ENCODE results near the gene SMIM36.

The SMIM36 gene

DNA sequence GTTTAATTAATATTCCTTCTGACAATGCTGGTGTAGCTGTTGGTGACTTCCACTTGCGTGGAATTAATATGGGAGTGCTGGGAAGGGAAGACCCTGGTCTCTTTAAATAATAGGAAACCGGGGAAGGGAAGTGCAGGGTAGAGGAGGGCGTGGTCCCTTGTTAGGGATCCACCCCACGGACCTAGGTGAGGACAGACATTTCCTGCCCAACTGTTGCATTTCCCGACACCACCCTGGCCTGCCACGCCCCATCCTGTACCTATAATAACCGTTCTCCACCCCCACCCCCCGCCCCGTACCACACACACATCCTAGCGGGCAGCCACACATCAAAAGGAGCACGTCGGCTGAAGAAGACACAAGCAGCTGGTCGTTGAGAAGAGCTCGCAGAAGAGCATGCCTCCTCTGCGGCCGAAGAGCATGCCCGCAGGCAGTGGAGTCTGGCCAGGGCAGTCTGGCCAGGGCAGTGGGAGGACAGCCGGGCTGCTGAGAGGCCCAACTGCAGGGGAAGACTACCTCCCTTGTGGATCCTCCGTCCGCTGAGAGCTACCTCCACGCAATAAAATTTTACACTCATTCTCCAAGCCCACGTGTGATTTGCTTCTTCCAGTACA, 52.9 kb downstream of the SMIM36 start:
- H3K9ac ChIP-seq (ENCODE audit: low read length): no peak overlapping the region
- no peaks in the 10 kb centered on the region for H3K79me2 ChIP-seq (ENCODE audit: insufficient read depth, low read length)
- H4K20me1 ChIP-seq (ENCODE audit: insufficient read depth, low read length): no peaks in the 10 kb centered on the region
- H3F3A ChIP-seq (ENCODE audit: insufficient read depth, low read length): no peaks in the 10 kb centered on the region
- no peak overlapping the region for H2AFZ ChIP-seq (ENCODE audit: low read length)
- H3K36me3 ChIP-seq (ENCODE audit: insufficient read depth, low read length): no peaks in the 10 kb centered on the region
- H3K27me3 ChIP-seq (ENCODE audit: insufficient read depth, low read length): no peaks in the 10 kb centered on the region
- H3K9me3 ChIP-seq (ENCODE audit: low read length): no peaks in the 10 kb centered on the region
- H3K4me1 ChIP-seq (ENCODE audit: insufficient read depth, low read length, severe bottlenecking): peaks cover 3% of the 10 kb centered on the region
- no peak overlapping the region; the same call in 1 of the 2 replicates for H3K4me2 ChIP-seq (ENCODE audit: low read length)
- TF ChIP-seq, protein P1, sequence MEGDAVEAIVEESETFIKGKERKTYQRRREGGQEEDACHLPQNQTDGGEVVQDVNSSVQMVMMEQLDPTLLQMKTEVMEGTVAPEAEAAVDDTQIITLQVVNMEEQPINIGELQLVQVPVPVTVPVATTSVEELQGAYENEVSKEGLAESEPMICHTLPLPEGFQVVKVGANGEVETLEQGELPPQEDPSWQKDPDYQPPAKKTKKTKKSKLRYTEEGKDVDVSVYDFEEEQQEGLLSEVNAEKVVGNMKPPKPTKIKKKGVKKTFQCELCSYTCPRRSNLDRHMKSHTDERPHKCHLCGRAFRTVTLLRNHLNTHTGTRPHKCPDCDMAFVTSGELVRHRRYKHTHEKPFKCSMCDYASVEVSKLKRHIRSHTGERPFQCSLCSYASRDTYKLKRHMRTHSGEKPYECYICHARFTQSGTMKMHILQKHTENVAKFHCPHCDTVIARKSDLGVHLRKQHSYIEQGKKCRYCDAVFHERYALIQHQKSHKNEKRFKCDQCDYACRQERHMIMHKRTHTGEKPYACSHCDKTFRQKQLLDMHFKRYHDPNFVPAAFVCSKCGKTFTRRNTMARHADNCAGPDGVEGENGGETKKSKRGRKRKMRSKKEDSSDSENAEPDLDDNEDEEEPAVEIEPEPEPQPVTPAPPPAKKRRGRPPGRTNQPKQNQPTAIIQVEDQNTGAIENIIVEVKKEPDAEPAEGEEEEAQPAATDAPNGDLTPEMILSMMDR (IDR thresholded peaks at IDR 0.05; ENCODE audit: low read length): no peak
- no peak for TF ChIP-seq EZH2 (IDR thresholded peaks at IDR 0.05; ENCODE audit: borderline replicate concordance, low read length)
- H3K4me3 ChIP-seq (ENCODE audit: low read depth, low read length, poor library complexity, severe bottlenecking): no peak overlapping the region
- no peaks in the 10 kb centered on the region for H3K9me2 ChIP-seq (ENCODE audit: low read depth, low read length)
- H3K27ac ChIP-seq (ENCODE audit: low read depth, low read length, poor library complexity, severe bottlenecking): no peak overlapping the region

DNA sequence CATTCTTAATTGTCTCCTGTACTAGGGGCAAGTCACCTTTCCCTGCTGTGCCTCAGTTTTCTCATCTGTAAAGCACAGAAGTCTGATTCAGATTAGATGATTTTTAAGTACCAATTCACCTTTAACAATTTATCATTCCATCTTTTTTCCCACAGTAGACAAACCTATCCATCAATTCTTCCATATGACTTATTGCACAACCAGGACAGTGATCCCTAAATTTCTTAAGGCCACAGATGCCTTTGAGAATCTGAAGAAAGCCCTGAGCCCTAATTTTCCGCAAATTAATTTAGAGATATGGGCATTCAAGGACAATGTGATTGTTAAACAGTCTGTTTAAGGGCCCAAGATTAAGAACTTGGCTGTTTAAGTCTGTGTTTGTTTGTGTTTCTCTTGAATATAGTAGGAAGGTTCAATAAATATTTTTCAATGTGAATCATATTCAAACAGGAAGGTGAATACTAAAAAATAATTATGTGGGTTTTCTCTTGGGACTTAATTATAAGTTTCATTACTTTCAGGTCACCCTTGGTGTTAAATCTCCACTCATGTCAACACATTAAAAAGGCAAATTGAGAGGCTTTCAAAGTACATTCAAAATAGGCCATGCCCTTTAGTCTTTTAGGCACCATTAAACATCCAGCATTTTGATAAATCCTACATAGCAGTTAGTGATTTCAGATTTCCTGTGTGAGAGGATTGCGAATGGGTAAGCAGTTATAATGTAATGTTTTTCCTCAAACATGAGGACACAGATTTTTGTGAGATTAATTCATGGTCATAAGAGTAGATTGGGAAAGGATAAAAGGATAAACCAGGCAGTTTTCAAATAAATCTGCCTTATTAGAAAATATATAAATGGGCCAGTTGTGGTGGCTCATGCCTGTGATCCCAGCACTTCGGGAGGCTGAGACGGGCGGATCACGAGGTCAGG, 54.7 kb downstream of the SMIM36 start:
- no peaks in the 10 kb centered on the region for H3K27me3 ChIP-seq (ENCODE audit: insufficient read depth, low read length)
- no peak overlapping the region for H3K4me3 ChIP-seq (ENCODE audit: low read depth, low read length, poor library complexity, severe bottlenecking)
- no peak overlapping the region for H3K9ac ChIP-seq (ENCODE audit: low read length)
- no peak overlapping the region for H3K27ac ChIP-seq (ENCODE audit: low read depth, low read length, poor library complexity, severe bottlenecking)
- no peaks in the 10 kb centered on the region for H3F3A ChIP-seq (ENCODE audit: insufficient read depth, low read length)
- H3K9me2 ChIP-seq (ENCODE audit: low read depth, low read length): no peaks in the 10 kb centered on the region
- no peaks in the 10 kb centered on the region for H3K79me2 ChIP-seq (ENCODE audit: insufficient read depth, low read length)
- no peak overlapping the region for H2AFZ ChIP-seq (ENCODE audit: low read length)
- TF ChIP-seq EZH2 (IDR thresholded peaks at IDR 0.05; ENCODE audit: borderline replicate concordance, low read length): no peak
- TF ChIP-seq, protein P1 (IDR thresholded peaks at IDR 0.05; ENCODE audit: low read length): no peak
- H3K9me3 ChIP-seq (ENCODE audit: low read length): no peaks in the 10 kb centered on the region
- H3K36me3 ChIP-seq (ENCODE audit: insufficient read depth, low read length): no peaks in the 10 kb centered on the region
- H4K20me1 ChIP-seq (ENCODE audit: insufficient read depth, low read length): no peaks in the 10 kb centered on the region
- H3K4me2 ChIP-seq (ENCODE audit: low read length): no peak overlapping the region
- peaks cover 3% of the 10 kb centered on the region for H3K4me1 ChIP-seq (ENCODE audit: insufficient read depth, low read length, severe bottlenecking)

DNA sequence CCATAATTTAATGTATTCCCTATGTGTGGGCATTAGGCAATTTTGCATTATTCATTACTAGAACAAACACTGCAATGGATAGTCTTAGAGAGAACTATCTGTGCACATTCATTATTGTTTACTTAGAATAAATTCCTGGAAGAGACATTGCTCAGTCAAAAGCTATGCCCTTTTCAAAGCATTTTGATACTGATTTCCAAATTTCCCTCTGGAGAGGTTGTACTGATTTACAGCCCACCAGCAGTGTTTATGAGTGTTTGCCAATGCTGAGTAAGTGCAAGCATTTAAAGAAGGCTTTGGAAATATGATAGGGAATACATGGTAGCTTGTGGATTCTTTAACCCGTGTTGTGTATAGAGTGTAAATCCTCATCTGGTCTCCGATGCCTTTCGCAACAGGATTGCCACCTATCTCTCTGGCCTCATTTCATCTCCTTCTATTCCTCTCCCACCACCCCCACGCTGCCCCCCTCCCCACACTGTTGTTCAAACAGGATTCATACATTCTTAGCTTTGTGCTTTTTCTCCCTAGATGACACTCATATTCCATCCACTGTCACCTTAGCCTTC, 56.3 kb downstream of the SMIM36 start:
- H3K4me2 ChIP-seq (ENCODE audit: low read length): no peak overlapping the region
- no peaks in the 10 kb centered on the region for H3F3A ChIP-seq (ENCODE audit: insufficient read depth, low read length)
- H3K79me2 ChIP-seq (ENCODE audit: insufficient read depth, low read length): no peaks in the 10 kb centered on the region
- no peak overlapping the region for H2AFZ ChIP-seq (ENCODE audit: low read length)
- TF ChIP-seq, protein P1 (IDR thresholded peaks at IDR 0.05; ENCODE audit: low read length): no peak
- no peak for TF ChIP-seq EZH2 (IDR thresholded peaks at IDR 0.05; ENCODE audit: borderline replicate concordance, low read length)
- no peaks in the 10 kb centered on the region for H4K20me1 ChIP-seq (ENCODE audit: insufficient read depth, low read length)
- H3K9me2 ChIP-seq (ENCODE audit: low read depth, low read length): no peaks in the 10 kb centered on the region
- H3K27ac ChIP-seq (ENCODE audit: low read depth, low read length, poor library complexity, severe bottlenecking): no peak overlapping the region
- H3K36me3 ChIP-seq (ENCODE audit: insufficient read depth, low read length): no peaks in the 10 kb centered on the region
- H3K27me3 ChIP-seq (ENCODE audit: insufficient read depth, low read length): no peaks in the 10 kb centered on the region
- no peak overlapping the region for H3K4me3 ChIP-seq (ENCODE audit: low read depth, low read length, poor library complexity, severe bottlenecking)
- H3K9ac ChIP-seq (ENCODE audit: low read length): no peak overlapping the region
- peaks cover 3% of the 10 kb centered on the region for H3K4me1 ChIP-seq (ENCODE audit: insufficient read depth, low read length, severe bottlenecking)
- no peaks in the 10 kb centered on the region for H3K9me3 ChIP-seq (ENCODE audit: low read length)
